ENCODE measurements around the gene KCTD8.

GRCh38 chr4:44446191-44446590, 2.4 kb downstream of the KCTD8 start:
- no peak for TF ChIP-seq CTCF (IDR thresholded peaks at IDR 0.05)
- TF ChIP-seq POLR2A (IDR thresholded peaks at IDR 0.05), result no peak
